HG03025 (cell line): ENCODE measurements around the gene DHRS7.

Experiments
- ATAC-seq: cut with Tn5 transposase; IDR thresholded peaks from one replicate; pipeline ENCODE4 v1.9.1; 2021; ENCODE audit warnings: mild to moderate bottlenecking, moderate library complexity; ENCODE audit not compliant: unreplicated experiment, low FRiP score

The DHRS7 gene

GRCh38 chr14:60164712-60165546, at the start of gene DHRS7:
Gene DHRS7, minus strand, starts transcription at chr14:60165398. Its CDS starts 89 bp downstream, at chr14:60165309.
- ATAC-seq: peak; percentile 83

- no peak for ATAC-seq
Measured at GRCh38 chr14:60214415-60215126, 49.4 kb upstream of the DHRS7 start.

GRCh38 chr14:60214003-60214402, 48.8 kb upstream of the DHRS7 start:
- no peak for ATAC-seq

- ATAC-seq: peak; percentile 93
Measured at GRCh38 chr14:60212503-60213371, 47.5 kb upstream of the DHRS7 start.

GRCh38 chr14:60211153-60211552, 46.0 kb upstream of the DHRS7 start:
- no peak for ATAC-seq

- ATAC-seq: no peak
Measured at GRCh38 chr14:60210703-60211102, 45.5 kb upstream of the DHRS7 start.

- ATAC-seq: peak; percentile 29
Measured at GRCh38 chr14:60206837-60207533, 41.8 kb upstream of the DHRS7 start.

- ATAC-seq: no peak
Measured at GRCh38 chr14:60206249-60206670, 41.1 kb upstream of the DHRS7 start.

- ATAC-seq: peak; percentile 74
Measured at GRCh38 chr14:60204843-60205774, 39.9 kb upstream of the DHRS7 start.

GRCh38 chr14:60204104-60204842, 39.1 kb upstream of the DHRS7 start:
- ATAC-seq: peak; percentile 70

- no peak for ATAC-seq
Measured at GRCh38 chr14:60199321-60199720, 34.1 kb upstream of the DHRS7 start.

GRCh38 chr14:60197629-60198303, 32.6 kb upstream of the DHRS7 start:
- no peak for ATAC-seq

GRCh38 chr14:60196291-60196690, 31.1 kb upstream of the DHRS7 start:
- ATAC-seq: no peak

- peak; percentile 78 for ATAC-seq
Measured at GRCh38 chr14:60195179-60195810, 30.1 kb upstream of the DHRS7 start.

- no peak for ATAC-seq
Measured at GRCh38 chr14:60189923-60190840, 25.0 kb upstream of the DHRS7 start.

GRCh38 chr14:60188696-60189095, 23.5 kb upstream of the DHRS7 start:
- no peak for ATAC-seq
